HG03159 (cell line): ENCODE results near the gene MAGED2.
"Not testable (repeated sequence)": the region's sequence is repeated elsewhere in the genome, so short reads cannot be mapped to it uniquely, and the experiment has no call there.

ENCODE experiments used
- ATAC-seq: cut with Tn5 transposase; IDR thresholded peaks from one replicate; pipeline ENCODE4 v1.9.1; 2021; ENCODE audit warnings: mild to moderate bottlenecking, moderate library complexity; ENCODE audit not compliant: unreplicated experiment

Gene MAGED2, protein sequence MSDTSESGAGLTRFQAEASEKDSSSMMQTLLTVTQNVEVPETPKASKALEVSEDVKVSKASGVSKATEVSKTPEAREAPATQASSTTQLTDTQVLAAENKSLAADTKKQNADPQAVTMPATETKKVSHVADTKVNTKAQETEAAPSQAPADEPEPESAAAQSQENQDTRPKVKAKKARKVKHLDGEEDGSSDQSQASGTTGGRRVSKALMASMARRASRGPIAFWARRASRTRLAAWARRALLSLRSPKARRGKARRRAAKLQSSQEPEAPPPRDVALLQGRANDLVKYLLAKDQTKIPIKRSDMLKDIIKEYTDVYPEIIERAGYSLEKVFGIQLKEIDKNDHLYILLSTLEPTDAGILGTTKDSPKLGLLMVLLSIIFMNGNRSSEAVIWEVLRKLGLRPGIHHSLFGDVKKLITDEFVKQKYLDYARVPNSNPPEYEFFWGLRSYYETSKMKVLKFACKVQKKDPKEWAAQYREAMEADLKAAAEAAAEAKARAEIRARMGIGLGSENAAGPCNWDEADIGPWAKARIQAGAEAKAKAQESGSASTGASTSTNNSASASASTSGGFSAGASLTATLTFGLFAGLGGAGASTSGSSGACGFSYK

DNA sequence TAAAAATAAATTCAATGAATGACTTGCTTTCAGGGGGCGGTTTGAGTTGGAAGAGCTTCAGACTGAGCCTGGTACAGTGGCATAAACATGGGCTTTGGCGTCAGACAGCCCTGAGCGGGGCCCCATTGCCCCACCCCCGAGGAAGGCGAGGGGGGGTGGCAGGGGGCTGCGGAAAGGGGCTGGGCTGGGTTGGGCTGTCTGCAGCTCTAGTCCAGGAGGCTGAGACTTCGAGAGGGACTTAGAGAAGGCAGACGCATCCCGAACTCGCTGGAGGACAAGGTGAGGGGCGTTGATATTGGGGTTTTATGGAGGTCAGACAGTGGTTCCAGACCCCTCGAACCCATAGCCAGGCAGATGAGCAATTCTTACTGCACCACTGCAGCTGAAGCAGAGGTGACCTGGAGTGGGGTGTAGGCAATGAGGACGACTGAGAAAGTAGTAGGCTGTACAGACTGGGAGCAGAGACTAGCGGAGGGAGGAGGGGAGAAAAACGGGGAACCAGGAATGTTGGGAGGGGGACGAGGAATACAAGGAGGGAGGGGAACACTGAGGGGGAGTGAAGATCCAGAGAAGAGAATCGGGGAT, at the start of gene MAGED2:
Gene MAGED2 (plus strand): TSS at position 222 of the 585 bp plus-strand sequence. CDS start 1,587 bp downstream, outside the sequence.
- no peak for ATAC-seq

DNA sequence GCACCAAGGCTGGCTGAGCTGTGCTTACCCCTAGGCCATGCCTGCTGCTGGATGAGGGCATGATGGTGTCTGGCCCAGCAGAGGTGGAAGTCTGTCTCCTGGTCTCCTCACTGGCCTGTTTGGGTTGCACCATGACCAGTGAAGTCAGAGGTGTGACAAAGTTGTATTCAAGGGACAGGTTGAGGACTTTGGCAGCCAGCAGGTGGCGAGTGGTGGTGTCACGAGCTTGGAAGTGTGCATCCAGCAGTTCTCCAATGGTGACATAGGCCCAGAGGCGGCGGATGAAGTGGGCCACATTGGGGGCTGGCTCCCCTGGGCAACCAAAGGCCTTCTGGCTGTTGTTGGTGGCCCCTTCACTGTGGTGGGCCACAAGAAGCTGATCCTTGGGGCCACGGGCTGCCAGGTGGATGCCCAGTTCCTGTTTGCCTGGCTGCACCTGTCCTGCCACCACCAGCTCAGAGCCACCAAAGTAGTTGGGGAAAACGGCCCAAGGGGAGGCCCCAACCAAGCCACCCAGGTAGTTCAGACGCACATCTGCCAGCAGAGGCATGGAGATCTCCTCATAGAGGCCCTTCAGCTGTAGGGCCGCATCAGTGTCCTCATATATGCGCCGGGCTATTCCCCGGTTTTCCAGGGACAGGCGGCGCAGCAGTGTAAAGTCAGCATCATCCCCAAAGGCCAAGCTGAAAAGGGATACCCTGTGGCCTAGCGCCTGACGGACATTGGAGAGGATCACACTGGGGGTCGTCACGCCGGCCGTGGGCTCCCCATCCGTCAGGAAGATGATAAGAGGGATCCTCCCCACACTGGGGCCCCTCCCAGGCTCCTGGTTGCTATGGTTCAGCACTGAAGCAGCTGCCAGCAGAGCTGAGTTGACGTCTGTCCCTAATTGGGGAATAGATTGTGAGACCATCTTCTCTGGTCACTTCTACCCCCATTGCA, 49.2 kb upstream of the MAGED2 start:
- no peak for ATAC-seq

DNA sequence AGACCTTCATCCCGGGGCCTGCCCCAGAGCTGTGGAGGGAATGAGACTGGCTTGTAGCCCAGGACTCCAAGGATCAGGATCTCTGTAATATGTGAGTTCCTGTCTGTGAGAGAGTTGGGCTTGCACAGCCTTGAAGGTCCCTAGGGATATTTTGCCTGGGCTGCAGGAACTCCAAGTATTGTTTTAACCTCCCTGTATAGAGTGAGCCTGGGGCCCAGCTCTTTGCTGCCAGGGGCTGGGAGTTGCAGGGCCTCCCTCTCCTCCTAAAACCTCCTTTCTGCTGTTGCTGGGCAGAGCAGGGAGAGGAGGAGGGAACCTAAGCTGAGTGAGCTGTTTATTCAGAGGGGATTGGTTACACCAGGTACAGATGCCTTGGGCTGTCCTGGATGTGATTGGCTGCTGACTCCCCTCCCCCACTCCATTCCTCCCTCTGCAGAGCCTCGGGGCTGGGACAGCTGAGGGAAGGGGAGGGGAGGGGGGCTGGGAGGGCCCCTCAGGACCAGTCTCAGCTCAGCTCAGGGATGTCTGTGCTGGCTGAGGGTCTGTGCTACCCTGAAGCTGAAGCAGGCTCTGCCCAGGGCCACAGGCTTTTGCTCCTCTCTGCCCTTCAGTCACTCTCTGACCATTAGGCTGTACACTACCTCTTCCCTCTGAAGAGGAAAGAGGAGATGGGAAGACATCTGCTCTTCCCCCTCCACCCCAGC, 33.0 kb upstream of the MAGED2 start:
- not testable (repeated sequence) for ATAC-seq

DNA sequence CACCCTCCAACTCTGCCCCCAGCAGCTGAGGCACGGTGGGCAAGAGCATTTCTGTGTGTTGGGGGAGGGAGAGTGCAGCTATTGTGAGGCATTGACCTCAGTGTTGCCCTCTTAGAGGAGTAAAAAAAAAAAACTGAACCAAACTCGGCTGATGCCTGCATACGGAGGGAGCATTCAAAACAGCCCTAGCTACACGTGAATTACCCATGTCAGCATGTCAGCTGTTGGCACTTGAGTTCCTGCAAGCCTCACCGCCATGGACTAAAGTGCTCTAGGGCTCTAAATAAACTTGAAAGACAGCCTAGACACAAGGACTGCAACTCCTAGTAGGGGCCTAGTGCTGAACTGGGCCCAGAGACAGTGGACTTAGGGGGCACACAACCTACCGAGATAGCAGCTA, 31.5 kb upstream of the MAGED2 start:
- no peak for ATAC-seq

DNA sequence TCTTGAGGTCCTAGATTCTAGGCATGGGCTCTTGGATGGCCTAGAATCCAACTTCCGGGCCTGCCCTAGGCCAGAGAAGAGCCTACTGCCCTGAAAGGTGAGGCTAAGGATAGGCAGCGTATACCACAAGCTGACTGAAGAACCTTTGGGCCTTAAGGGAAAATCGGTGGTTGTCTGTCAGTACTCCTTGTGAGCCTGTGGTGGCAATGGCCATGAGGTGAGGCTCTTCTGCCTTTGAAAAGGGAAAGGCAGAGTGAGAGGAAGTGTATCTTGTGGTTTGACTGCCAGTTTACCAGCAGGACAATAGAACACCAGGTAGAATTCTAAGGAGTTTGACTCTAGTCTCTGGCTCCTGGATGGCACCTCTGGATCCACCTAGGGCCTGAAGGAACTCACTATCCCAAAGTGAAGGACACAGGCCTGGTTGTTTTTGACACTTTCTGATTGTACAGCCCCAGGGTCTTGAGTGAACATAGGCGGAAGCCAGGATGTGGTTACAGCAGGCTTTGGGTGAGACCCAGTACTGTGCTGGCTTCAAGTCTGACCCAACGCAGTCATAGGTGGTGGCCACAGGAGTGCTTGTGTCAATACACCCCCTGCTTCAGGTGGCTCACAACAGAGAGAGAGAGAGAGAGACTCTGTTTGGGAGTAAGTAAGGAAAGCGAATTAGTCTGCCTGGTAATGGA, 30.4 kb upstream of the MAGED2 start:
- no peak for ATAC-seq

DNA sequence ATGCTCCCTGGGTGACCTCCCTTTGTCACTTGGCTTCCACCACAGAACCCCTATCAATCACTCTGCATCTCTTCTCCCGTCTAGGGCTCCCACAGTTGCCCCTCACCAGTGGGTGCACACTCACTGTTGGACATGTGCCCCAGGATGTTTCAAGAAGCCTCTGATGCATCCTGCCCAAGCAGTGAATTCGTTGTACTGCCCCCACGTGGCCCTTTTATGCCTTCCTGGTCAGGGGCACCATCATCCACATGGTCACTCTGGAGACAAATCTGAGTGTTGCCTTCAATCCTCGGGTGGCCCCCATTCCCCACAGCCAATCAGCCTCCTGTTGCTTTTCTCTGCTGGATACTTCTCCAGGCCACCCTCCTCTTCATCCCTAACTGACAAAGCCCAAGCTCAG, 21.6 kb upstream of the MAGED2 start:
- no peak for ATAC-seq

DNA sequence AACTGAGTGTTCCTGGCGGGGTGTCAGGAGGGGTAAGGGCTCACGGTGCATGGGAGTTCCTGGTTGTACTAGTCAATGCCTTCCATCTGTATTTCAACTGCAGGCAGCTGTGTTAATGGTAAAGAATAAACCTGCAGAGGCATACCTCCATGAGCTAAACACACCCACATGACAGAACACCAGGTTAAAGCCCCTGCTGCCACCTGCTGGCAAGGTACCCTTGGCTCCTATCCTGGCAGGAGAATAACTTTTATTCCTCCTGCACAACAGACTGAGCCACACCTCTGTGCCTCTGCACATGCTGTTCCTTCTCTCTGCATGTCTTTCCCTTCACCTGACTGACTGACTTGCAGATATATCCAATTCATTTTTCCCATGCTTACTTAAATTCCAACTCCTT, 20.6 kb upstream of the MAGED2 start:
- ATAC-seq, result peak; percentile 76

DNA sequence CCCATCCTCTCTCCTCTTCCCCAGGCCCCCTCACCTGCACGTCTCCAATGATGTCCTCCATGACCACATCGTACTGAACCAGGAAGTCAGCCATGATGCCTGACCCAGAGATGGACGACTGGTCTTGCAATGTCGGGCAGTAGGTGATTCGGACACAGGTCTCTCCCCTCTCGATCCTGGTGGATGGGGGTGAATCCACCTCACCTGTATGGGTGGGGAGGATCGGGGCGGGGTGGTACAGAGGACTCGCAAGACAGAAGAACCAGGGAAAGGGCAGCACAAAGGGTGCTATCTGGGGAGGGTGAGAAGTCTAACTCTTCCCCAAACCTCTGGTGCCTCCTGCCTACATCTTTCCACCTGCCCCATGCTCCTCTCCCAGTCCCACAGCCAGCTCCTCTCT, 19.1 kb upstream of the MAGED2 start:
- ATAC-seq, result no peak

DNA sequence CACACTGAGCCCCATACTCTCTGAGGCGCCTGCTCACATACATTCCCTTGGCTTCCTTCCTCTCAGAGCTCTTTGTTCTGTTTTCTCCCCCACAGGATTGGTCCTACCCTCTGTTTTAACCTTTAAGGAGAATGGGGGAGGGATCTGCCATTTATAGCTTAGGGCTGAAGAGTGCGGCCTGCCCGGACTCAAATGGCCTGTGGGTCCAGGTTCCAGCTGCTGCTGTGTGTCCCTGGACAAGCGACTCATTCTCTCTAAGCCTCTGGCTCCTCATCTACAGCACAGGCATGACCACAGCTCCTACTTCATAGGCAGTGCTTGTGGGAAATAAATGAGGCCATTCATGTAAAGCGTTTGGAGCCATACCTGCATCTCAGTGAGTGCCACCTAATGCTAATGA, 18.1 kb upstream of the MAGED2 start:
- not testable (repeated sequence) for ATAC-seq

DNA sequence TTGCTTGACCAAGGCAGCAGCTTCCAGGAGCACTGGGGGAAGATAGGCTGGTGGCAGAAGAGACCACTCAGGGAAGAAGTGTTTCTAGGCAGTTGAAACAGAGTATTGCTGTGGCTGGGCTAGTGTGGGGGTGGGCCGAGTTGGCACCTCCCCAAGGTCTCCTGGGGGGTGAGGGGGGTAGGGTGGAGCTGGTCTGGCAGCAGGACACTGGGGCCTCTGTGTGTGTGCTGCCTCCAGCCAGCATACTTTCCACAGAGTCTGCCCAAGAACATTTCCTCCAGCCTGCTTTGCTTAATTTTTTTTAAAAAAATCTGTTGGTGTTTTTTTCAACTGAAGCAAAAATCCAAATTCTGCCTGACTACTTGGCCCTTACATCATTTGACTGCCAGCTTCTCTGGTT, 13.5 kb upstream of the MAGED2 start:
- ATAC-seq, result no peak

DNA sequence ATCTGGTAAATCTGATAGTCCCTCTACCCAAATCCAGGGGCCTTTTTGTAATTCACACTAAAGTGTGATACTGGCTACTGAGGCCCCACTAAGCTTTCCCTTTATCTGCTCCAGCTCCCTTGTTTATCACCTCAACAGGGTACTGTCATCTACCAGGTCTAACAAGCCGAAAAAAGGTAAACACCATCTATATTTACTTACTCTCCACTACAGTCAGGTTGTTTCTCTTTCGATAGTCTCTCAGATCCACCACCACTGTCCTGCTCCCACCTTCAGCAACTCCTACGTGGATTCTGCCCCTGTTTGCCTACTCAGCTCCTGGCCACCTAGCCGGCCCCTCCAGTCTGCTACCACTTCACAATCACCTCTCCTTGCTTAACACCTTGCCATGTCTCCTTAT, 12.8 kb upstream of the MAGED2 start:
- no peak for ATAC-seq

DNA sequence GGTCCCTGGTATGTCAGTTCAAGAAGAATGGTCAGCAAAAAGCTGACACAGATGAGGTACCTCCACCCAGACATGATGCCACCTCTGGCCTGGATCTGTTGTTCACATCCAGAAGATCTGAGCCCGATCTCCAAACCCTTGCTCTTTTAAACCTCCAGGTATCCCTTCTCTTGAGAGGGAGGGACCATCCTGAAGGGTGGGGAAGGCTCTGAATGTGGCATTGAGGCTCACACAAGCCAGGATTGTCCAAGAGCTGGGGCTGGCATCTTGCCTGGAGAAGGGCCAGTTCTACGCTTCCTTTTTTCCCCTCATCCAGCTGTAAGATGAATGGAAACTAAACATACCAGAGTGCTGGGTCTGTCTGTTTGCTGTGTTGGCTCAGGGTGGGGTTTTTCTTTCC, 9.4 kb upstream of the MAGED2 start, which contains the start of gene ITIH6:
Gene ITIH6 (minus strand): TSS at position 119 of the 400 bp plus-strand sequence. CDS start 45 bp downstream, at position 74.
- no peak for ATAC-seq

DNA sequence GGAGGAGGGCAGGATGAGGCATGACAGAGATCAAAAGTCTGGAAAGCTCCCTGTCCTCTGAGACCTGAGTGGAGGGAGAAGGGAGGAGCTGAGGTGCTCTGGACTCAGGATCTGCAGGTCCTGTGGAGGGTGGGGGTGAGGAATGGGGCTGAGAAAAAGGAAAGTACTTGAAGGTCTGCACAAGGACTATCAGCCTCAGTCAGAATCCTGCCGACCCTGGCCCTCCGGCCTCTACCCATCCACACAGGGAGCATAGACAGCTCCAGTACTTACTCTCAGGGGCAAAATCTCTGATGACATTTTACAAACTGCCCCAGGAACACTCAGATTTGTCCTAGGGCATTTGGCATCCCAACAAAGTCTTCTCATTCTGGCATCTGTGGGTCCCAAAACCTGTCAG, 8.5 kb upstream of the MAGED2 start:
- ATAC-seq, result no peak

DNA sequence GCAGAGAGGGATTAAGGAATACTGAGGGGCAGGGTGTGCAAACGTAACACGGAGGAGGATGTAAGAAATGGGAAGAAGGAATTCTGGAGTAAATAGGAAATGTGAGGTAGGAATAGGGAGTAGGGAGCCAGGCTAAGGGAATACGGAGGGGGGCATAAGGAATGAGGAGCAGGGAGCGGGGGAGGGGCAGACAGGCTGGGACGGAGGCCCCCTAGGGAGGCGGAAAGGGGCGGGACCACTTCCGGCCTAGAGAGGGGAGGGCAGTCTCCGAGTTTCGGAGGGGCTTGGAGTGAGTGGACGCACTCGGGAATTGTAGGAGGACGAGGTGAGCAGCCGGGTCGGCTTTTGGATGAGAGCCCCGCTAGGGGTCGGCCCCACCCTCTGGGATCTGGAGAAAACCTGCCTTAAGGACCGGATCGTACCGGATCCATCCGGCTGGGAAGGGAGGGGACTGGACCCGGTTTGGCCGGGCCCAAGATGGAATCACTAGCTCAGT, 612 bp downstream of the MAGED2 start:
- ATAC-seq, result no peak

DNA sequence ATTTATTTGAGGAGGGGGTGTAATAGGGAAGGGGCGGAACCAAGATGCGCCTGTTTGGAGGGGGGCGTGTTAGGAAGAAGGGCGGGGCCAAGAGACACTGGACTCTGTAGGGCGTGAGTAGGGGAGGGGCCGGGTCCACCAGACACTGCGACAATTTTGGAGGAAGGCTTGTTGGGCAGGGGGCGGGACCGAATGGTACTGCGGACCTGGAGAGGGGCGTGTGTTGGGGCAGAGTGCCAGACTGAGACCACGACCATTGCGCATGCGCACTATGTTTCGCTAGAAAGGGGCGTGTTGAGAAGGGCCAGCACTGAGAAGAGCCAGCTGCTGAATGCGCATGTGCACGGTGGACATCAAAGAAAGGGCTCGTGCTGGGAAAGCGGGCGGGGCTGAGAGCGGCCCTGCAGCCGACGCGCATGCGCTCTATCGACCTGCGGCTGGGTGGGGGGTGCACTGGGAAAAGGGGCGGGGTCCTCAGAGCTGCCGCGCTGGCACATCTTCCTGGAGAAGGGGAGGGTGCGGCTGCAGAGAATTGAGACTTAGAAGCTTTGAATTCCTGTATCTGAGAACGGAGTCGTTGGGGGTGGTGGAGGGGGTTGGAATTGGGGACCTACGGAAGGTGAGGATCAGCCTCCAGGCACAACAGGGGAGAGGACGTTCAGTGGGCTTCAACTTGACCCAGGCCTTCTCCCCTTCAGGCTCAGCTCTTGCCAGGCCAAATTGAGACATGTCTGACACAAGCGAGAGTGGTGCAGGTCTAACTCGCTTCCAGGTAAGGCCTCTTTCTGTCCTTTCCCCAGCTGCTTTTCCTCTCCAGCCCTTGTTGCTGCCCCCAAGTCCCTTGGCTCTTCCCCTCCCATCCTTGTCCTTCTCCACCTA, 1.3 kb downstream of the MAGED2 start:
- ATAC-seq, result peak; percentile 80

DNA sequence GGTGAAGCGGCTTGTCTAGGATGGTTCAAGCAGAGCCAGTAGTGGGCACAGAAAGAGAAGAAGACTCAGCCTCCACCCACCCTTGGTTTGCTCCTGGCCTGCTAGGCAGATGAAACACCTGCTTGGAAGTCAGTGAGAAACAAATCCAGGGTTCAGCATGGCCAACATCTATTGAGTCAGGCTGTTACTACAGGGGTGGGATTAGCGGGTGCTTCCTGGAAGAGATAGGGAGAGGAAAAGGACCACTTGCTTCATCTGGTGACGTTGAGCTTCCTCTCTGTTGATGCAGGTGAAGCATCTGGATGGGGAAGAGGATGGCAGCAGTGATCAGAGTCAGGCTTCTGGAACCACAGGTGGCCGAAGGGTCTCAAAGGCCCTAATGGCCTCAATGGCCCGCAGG, 3.0 kb downstream of the MAGED2 start:
- no peak for ATAC-seq

DNA sequence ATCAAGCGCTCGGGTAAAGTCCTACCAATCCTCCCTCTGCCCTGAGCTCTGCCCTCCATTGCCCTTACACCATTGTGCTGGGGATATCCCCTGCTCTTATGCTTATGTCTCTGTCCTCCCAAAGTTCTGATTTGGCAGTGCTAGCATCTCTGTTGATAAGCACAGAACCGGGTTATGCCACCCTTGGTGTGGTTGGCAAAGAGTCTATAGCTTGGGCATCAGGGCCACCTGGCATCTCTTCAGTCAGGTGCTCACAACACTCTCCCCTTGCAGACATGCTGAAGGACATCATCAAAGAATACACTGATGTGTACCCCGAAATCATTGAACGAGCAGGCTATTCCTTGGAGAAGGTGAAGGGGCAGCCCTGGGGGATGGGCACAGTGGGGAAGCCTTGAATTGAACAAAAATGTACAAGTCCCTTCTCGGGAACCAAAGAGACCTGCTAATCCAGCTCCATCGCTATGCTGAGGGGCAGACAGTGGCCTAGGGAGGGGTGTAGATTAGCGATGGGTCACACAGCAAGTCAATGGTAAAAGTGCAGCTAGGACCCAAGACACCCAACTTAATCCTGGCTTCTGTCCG, 3.8 kb downstream of the MAGED2 start:
- ATAC-seq, result no peak

DNA sequence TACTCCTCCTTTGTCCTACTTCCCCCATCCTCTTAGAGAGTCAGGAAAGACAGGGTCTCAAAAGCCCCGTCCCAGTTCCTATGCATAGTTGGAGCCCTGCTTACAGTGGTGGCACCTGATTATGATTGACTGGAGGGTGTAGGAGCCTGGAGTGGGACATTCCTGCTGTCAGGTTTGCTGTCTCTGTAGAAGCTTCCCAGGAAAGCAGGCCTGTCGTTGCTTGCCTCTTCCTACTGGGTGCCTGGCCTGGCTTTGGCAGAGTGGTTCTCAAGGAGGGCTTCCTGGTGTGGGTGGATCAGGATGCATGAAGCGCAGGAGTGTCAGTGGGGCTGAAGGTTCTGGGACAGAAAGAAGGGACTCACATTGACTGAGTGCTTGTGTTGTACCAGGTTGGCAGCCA, 4.8 kb downstream of the MAGED2 start:
- no peak for ATAC-seq
